ENCODE measurements around the gene POU2AF2.

The POU2AF2 gene

DNA sequence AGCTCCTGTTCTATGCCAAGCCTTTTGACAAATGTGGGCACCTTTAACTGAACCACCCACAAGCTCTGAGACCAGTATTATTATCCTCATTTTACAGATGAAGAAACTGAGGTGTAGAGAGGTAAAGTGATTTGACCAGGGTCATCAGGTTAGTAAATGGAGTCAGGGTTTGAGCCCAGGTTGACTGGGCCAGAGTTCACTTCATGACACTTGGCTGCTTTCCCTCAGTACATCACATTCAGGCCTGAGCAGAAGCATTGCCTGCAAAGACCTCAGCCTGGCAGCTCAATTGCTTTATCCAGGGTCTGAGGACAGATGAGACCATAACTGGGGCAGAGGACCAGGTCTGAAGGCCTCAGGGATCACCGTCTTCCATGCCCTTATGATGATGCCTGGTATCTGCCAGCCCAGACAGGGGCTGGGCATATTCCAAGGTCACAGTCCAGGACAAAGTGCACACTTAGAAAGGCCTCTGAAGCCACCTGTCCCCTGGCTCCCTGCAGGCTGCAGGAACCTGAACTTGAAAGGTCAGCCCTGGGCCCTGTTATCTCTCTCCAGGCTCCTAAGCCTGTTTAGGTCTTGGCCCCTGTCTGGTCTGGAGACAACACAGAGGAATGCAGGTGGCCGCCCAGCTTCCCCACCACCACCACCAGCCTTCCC lies 84.8 kb downstream of the POU2AF2 start:
- DNase-seq (ENCODE audit: low read depth, low spot score), result no peak

GRCh38 chr11:111331711-111332479 lies 86.4 kb downstream of the POU2AF2 start:
- DNase-seq (ENCODE audit: low read depth, low spot score), result no peak

GRCh38 chr11:111334532-111335502 lies 89.3 kb downstream of the POU2AF2 start:
- DNase-seq (ENCODE audit: low read depth, low spot score), result no peak

- no peak for DNase-seq (ENCODE audit: low read depth, low spot score)
Observed at GRCh38 chr11:111335549-111335948, 90.0 kb downstream of the POU2AF2 start.

Data from smooth muscle cell of the brain vasculature (primary cell).